ENCODE results near the gene NPRL2. TPM values are rescaled to one million over a fixed set of nuclear protein-coding genes. Genes with fewer than 3 reads are reported as not detected.

The NPRL2 gene
- total and polyA plus RNA-seq, 2 of the 13 experiments (the other 11 are each of a cell fraction or from before 2014, with no cell fraction given), result 30.6 to 51.4 TPM

DNA sequence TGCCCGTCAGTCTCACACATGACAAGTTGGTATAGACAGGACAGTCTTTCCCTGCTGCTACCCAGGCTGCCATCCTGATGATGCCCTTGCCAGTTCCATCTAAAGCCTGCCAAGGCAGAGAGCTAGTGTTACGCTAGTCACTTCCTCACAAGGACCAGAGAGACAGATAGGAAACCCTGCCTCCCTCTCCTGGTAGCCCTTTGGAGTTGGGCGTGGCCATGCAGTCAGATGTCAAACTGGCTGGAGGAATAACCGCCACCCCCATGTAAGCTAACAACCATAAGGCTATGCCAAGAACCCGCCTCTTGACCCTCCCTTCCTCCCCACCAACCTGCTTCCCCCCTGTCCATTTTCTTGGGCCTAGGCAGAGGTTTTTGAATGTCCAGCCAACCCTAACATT is 6.0 kb upstream of the NPRL2 start:
- Histone ChIP-seq H3K9ac (ENCODE audit: insufficient read depth, low read depth, low read length) (peak overlapping the region; percentile 91; the same call in 1 of the 2 replicates), H3K4me3 (replicated peaks in 1 of 3; ENCODE audit: insufficient read depth in 1 of 3, low read depth in 2 of 3, low read length in 3 of 3) (peak overlapping the region; percentile 76 to 91 (median 88)), H3K27me3 (ENCODE audit: control insufficient read depth in 1 of 2, insufficient read depth in 2 of 2, low read length in 2 of 2) (peaks cover 0 to 3% of the 10 kb centered on the region in 2 experiments; a peak in 1 of 5 replicates), H3K27ac (ENCODE audit: extremely low read length, insufficient read depth, low read length) (no peak overlapping the region), H3K4me1 (ENCODE audit: insufficient read depth, low read length) (peaks cover 44% of the 10 kb centered on the region), H4K20me1 (ENCODE audit: insufficient read depth, low read length) (peaks cover 25% of the 10 kb centered on the region), H3K9me3 (ENCODE audit: low read length) (no peaks in the 10 kb centered on the region), H3K4me2 (ENCODE audit: low read depth, low read length) (peak overlapping the region; percentile 94), H2AFZ (ENCODE audit: low read length) (no peak overlapping the region), H3K79me2 (ENCODE audit: insufficient read depth, low read length) (peaks cover 39% of the 10 kb centered on the region), H3K36me3 (replicated peaks in 1 of 2; ENCODE audit: control insufficient read depth in 1 of 2, insufficient read depth in 2 of 2, low read length in 2 of 2) (peaks cover 10 to 31% of the 10 kb centered on the region in 2 experiments; a peak in 4 of 5 replicates)
- BruUV-seq (replicated peaks), result no TSS peak
- TF ChIP-seq ZNF136 (CRISPR knock-in tag; IDR thresholded peaks at IDR 0.05; ENCODE audit: low read depth) (no peak), FOSL2 (CRISPR knock-in tag; IDR thresholded peaks at IDR 0.05) (0 out of 2 replicates have a peak, but pooled peaks have one; percentile 5), ZNF670 (CRISPR knock-in tag; IDR thresholded peaks at IDR 0.05; ENCODE audit: borderline replicate concordance) (no peak), CBX5 (CRISPR knock-in tag; IDR thresholded peaks at IDR 0.05; ENCODE audit: borderline replicate concordance) (no peak), ZFY (CRISPR knock-in tag; IDR thresholded peaks at IDR 0.05) (0 out of 2 replicates have a peak, but pooled peaks have one; percentile 7), TGIF2 (CRISPR knock-in tag; IDR thresholded peaks at IDR 0.05) (no peak)
- TF ChIP-seq, protein P1, sequence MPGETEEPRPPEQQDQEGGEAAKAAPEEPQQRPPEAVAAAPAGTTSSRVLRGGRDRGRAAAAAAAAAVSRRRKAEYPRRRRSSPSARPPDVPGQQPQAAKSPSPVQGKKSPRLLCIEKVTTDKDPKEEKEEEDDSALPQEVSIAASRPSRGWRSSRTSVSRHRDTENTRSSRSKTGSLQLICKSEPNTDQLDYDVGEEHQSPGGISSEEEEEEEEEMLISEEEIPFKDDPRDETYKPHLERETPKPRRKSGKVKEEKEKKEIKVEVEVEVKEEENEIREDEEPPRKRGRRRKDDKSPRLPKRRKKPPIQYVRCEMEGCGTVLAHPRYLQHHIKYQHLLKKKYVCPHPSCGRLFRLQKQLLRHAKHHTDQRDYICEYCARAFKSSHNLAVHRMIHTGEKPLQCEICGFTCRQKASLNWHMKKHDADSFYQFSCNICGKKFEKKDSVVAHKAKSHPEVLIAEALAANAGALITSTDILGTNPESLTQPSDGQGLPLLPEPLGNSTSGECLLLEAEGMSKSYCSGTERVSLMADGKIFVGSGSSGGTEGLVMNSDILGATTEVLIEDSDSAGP (CRISPR knock-in tag; IDR thresholded peaks at IDR 0.05; ENCODE audit: borderline replicate concordance), result peak; percentile 21; the same call in 1 of the 2 replicates
- TF ChIP-seq, protein P2, sequence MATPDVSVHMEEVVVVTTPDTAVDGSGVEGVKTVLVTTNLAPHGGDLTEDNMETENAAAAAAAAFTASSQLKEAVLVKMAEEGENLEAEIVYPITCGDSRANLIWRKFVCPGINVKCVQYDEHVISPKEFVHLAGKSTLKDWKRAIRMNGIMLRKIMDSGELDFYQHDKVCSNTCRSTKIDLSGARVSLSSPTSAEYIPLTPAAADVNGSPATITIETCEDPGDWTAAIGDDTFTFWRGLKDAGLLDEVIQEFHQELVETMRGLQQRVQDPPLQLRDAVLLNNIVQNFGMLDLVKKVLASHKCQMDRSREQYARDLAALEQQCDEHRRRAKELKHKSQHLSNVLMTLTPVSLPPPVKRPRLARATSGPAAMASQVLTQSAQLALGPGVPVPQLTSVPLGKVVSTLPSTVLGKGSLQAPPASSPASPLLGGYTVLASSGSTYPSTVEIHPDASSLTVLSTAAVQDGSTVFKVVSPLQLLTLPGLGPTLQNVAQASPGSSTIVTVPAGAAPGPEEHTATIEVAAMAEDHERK (CRISPR knock-in tag; IDR thresholded peaks at IDR 0.05; ENCODE audit: low read depth), result no peak
- TF ChIP-seq, protein P3, sequence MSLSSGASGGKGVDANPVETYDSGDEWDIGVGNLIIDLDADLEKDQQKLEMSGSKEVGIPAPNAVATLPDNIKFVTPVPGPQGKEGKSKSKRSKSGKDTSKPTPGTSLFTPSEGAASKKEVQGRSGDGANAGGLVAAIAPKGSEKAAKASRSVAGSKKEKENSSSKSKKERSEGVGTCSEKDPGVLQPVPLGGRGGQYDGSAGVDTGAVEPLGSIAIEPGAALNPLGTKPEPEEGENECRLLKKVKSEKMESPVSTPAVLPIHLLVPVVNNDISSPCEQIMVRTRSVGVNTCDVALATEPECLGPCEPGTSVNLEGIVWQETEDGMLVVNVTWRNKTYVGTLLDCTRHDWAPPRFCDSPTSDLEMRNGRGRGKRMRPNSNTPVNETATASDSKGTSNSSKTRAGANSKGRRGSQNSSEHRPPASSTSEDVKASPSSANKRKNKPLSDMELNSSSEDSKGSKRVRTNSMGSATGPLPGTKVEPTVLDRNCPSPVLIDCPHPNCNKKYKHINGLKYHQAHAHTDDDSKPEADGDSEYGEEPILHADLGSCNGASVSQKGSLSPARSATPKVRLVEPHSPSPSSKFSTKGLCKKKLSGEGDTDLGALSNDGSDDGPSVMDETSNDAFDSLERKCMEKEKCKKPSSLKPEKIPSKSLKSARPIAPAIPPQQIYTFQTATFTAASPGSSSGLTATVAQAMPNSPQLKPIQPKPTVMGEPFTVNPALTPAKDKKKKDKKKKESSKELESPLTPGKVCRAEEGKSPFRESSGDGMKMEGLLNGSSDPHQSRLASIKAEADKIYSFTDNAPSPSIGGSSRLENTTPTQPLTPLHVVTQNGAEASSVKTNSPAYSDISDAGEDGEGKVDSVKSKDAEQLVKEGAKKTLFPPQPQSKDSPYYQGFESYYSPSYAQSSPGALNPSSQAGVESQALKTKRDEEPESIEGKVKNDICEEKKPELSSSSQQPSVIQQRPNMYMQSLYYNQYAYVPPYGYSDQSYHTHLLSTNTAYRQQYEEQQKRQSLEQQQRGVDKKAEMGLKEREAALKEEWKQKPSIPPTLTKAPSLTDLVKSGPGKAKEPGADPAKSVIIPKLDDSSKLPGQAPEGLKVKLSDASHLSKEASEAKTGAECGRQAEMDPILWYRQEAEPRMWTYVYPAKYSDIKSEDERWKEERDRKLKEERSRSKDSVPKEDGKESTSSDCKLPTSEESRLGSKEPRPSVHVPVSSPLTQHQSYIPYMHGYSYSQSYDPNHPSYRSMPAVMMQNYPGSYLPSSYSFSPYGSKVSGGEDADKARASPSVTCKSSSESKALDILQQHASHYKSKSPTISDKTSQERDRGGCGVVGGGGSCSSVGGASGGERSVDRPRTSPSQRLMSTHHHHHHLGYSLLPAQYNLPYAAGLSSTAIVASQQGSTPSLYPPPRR (CRISPR knock-in tag; IDR thresholded peaks at IDR 0.05; ENCODE audit: borderline replicate concordance), result no peak
- TF ChIP-seq, protein P4, sequence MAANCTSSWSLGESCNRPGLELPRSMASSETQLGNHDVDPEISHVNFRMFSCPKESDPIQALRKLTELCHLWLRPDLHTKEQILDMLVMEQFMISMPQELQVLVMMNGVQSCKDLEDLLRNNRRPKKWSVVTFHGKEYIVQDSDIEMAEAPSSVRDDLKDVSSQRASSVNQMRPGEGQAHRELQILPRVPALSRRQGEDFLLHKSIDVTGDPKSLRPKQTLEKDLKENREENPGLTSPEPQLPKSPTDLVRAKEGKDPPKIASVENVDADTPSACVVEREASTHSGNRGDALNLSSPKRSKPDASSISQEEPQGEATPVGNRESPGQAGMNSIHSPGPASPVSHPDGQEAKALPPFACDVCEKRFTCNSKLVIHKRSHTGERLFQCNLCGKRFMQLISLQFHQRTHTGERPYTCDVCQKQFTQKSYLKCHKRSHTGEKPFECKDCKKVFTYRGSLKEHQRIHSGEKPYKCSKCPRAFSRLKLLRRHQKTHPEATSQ (CRISPR knock-in tag; IDR thresholded peaks at IDR 0.05; ENCODE audit: borderline replicate concordance), result no peak
- in situ Hi-C loops (cut with HindIII; ENCODE audit: extremely low pct_ligation_motif_present, low pct_unique_long_range_greater_than_20kb) (no loop called here), intact Hi-C loops (cut with micrococcal nuclease; ENCODE audit: unreplicated experiment) (no loop called here)
- no peak for ATAC-seq
- WGBS (ENCODE audit: low lambda C conversion rate), result 77% methylated on average over 3 of the region's 5 CpGs
- POLR2A ChIA-PET, result interaction anchor here (1.5 kb wide), 2 partner anchors 19 to 57 kb away, joined by 4 to 8 read pairs; partner anchors contain the start of genes HYAL3 and NAA80
- DNase-seq (ENCODE audit: low spot score), result no peak
- peak; percentile 21 for FAIRE-seq
- CTCF ChIA-PET (ENCODE audit: low intra/inter-chr PET ratio, low total read pairs), result no interaction called here

Measured in HepG2 (cell line).